Duodenal mucosa (tissue), 2 donors: Measurements from ENCODE around the gene SMNDC1.
"Not testable (repeated sequence)": the region's sequence is repeated elsewhere in the genome, so short reads cannot be mapped to it uniquely, and the experiment has no call there.

Experiments used
- H3K27ac ChIP-seq: one replicate; pipeline ENCODE4 v1.7.0; 2013; ENCODE audit warnings: low read depth, low read length
- H3K27me3 ChIP-seq, 2 donors: one replicate each; pipeline ENCODE4 v1.7.0; 2013; ENCODE audit warnings: low read length in 2 of 2, control low read depth in 1 of 2; ENCODE audit not compliant: insufficient read depth in 2 of 2, control insufficient read depth in 1 of 2
- H3K36me3 ChIP-seq, 2 donors: one replicate each; pipeline ENCODE4 v1.7.0; 2013; ENCODE audit warnings: low read length in 2 of 2, control low read depth in 1 of 2; ENCODE audit not compliant: insufficient read depth in 2 of 2, control insufficient read depth in 1 of 2
- H3K4me1 ChIP-seq, 2 donors: one replicate each; pipeline ENCODE4 v1.7.0; 2013; ENCODE audit warnings: low read length in 2 of 2, control low read depth in 1 of 2; ENCODE audit not compliant: insufficient read depth in 2 of 2, control insufficient read depth in 1 of 2
- H3K4me3 ChIP-seq, 2 donors: one replicate each; pipeline ENCODE4 v1.7.0; 2013; ENCODE audit warnings: low read length in 2 of 2, low read depth in 1 of 2
- H3K9ac ChIP-seq, 2 donors: one replicate each; pipeline ENCODE4 v1.7.0; 2013; ENCODE audit warnings: low read length in 2 of 2, low read depth in 1 of 2
- H3K9me3 ChIP-seq, 2 donors: one replicate each; pipeline ENCODE4 v1.7.0; 2013; ENCODE audit warnings: low read length in 2 of 2, control low read depth in 1 of 2; ENCODE audit not compliant: control insufficient read depth in 1 of 2

SMNDC1 gene

GRCh38 chr10:110344622-110345021 is 39.9 kb upstream of the SMNDC1 start:
- H3K9me3 ChIP-seq: no peaks in the 10 kb centered on the region
- no peaks in the 10 kb centered on the region for H3K4me1 ChIP-seq
- H3K9ac ChIP-seq: no peak overlapping the region
- no peak overlapping the region for H3K27ac ChIP-seq
- no peak overlapping the region for H3K4me3 ChIP-seq
- peaks cover 0 to 15% of the 10 kb centered on the region in 2 donors for H3K27me3 ChIP-seq
- H3K36me3 ChIP-seq: no peaks in the 10 kb centered on the region

- Histone ChIP-seq H3K36me3 (no peaks in the 10 kb centered on the region), H3K9ac (no peak overlapping the region), H3K27ac (no peak overlapping the region), H3K9me3 (no peaks in the 10 kb centered on the region), H3K4me1 (no peaks in the 10 kb centered on the region), H3K27me3 (peaks cover 0 to 15% of the 10 kb centered on the region in 2 donors), H3K4me3 (no peak overlapping the region)
Measured at GRCh38 chr10:110343947-110344346, 39.2 kb upstream of the SMNDC1 start.

- no peak overlapping the region for H3K27ac ChIP-seq
- H3K4me3 ChIP-seq: no peak overlapping the region
- no peaks in the 10 kb centered on the region for H3K9me3 ChIP-seq
- H3K4me1 ChIP-seq: no peaks in the 10 kb centered on the region
- H3K9ac ChIP-seq: no peak overlapping the region
- no peaks in the 10 kb centered on the region for H3K36me3 ChIP-seq
- H3K27me3 ChIP-seq: peaks cover 0 to 8% of the 10 kb centered on the region in 2 donors
Measured at GRCh38 chr10:110340816-110341215, 36.1 kb upstream of the SMNDC1 start.

GRCh38 chr10:110340122-110340521 is 35.4 kb upstream of the SMNDC1 start:
- H3K9me3 ChIP-seq: no peaks in the 10 kb centered on the region
- H3K36me3 ChIP-seq: no peaks in the 10 kb centered on the region
- no peak overlapping the region for H3K4me3 ChIP-seq
- no peak overlapping the region for H3K9ac ChIP-seq
- H3K27ac ChIP-seq: no peak overlapping the region
- peaks cover 0 to 3% of the 10 kb centered on the region in 2 donors for H3K4me1 ChIP-seq
- peaks cover 0 to 8% of the 10 kb centered on the region in 2 donors for H3K27me3 ChIP-seq

- H3K27ac ChIP-seq: no peak overlapping the region
- peaks cover 0 to 3% of the 10 kb centered on the region in 2 donors for H3K4me1 ChIP-seq
- no peak overlapping the region for H3K4me3 ChIP-seq
- H3K9me3 ChIP-seq: no peaks in the 10 kb centered on the region
- H3K36me3 ChIP-seq: no peaks in the 10 kb centered on the region
- H3K9ac ChIP-seq: no peak overlapping the region
- H3K27me3 ChIP-seq: peaks cover 0 to 8% of the 10 kb centered on the region in 2 donors
Measured at GRCh38 chr10:110337906-110338305, 33.2 kb upstream of the SMNDC1 start.

DNA sequence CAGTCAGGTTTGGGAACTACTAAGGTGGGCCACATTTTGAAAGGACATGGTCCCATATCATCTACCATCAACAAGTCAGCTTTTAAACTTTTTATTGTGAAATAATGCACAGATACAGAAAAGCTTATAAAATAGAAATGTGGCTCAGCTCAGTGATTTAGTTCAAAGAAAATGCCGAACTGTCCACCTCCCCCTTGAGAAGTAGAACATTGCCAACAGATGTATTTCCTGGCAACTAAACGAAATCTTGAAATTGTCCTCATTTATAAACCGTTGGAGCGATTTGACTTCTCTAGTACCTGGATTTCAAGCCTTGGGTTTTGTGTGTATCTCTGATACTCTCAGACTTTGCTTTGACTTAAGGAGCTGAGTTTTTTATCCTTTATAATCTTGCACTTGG is 32.7 kb upstream of the SMNDC1 start:
- no peak overlapping the region for H3K27ac ChIP-seq

DNA sequence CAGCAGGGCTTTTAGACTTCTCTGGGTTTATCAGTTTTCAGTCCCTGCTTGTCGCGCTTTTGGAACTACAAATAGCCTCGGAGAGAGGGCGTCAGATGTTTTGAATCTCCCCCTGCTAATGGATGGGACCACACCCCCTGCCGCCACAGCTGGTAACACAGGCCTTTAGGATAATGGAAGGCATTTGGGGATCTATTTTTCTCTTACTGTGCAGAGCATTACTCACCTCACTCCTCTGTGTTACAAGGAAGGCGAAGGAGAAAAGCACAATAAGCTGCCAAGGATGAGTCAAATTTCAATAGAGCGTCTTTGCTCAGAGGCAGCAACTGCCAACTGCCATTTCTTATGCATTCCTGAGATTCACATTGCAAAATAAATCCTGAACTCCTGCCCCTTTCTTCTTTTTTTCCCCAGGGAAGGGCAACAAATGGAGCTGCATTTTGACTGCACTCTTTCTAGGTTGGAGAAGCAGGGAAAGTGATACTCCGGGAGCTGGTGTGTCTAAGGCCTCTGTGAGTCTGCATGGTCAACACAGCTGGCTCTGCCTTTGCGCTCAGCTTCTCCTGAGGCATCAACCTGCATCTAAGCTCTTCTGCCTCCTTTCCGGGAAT is 31.5 kb upstream of the SMNDC1 start:
- H3K4me3 ChIP-seq: no peak overlapping the region
- H3K27ac ChIP-seq: no peak overlapping the region
- no peaks in the 10 kb centered on the region for H3K27me3 ChIP-seq
- no peaks in the 10 kb centered on the region for H3K9me3 ChIP-seq
- peaks cover 0 to 3% of the 10 kb centered on the region in 2 donors for H3K4me1 ChIP-seq
- no peaks in the 10 kb centered on the region for H3K36me3 ChIP-seq
- H3K9ac ChIP-seq: no peak overlapping the region

More for the DNA sequence above, 32.7 kb upstream of the SMNDC1 start:
- no peaks in the 10 kb centered on the region for H3K36me3 ChIP-seq
- H3K4me1 ChIP-seq: peaks cover 0 to 3% of the 10 kb centered on the region in 2 donors
- no peak overlapping the region for H3K4me3 ChIP-seq
- H3K9me3 ChIP-seq: no peaks in the 10 kb centered on the region
- H3K9ac ChIP-seq: no peak overlapping the region
- H3K27me3 ChIP-seq: peaks cover 0 to 7% of the 10 kb centered on the region in 2 donors

DNA sequence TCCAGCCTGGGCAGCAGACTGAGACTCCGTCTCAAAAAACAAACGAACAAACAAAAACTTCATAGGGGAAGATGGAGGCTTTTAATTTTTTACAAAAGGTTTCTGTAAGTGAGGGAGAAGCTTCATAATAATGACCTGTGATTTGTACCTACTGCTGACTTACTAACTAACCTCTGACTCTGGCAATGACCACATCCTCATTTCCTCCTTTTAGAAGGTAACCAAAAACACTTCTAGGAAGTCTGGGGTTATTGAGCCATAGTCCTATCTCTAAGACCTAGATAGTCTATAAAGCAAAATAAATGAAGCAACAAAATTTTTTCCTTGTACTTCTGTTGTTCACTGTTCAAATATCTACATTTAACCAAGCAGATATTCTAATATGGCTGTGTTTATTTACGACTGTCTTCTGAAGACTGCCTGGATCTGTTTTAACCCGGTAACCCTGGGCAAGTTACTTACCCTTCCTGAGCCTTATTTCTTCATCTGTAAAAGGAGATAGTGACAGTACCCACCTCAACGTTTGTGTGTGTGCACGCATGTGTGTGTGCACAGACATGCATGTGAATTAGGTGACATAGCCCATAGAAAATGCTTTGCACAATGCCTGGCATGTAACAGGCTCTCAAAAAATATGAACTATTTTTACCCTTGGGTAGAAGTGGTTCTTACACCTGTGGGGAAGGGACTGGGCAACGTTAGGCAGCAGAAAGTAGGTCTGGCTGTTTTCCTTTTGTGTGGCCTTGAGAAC is 30.8 kb upstream of the SMNDC1 start:
- no peak overlapping the region for H3K27ac ChIP-seq
- H3K27me3 ChIP-seq: no peaks in the 10 kb centered on the region
- peaks cover 6 to 7% of the 10 kb centered on the region in 2 donors for H3K9me3 ChIP-seq
- no peaks in the 10 kb centered on the region for H3K36me3 ChIP-seq
- peaks cover 0 to 3% of the 10 kb centered on the region in 2 donors for H3K4me1 ChIP-seq
- H3K4me3 ChIP-seq: no peak overlapping the region
- no peak overlapping the region for H3K9ac ChIP-seq

- no peaks in the 10 kb centered on the region for H3K36me3 ChIP-seq
Measured at GRCh38 chr10:110334061-110334656, 29.4 kb upstream of the SMNDC1 start.

DNA sequence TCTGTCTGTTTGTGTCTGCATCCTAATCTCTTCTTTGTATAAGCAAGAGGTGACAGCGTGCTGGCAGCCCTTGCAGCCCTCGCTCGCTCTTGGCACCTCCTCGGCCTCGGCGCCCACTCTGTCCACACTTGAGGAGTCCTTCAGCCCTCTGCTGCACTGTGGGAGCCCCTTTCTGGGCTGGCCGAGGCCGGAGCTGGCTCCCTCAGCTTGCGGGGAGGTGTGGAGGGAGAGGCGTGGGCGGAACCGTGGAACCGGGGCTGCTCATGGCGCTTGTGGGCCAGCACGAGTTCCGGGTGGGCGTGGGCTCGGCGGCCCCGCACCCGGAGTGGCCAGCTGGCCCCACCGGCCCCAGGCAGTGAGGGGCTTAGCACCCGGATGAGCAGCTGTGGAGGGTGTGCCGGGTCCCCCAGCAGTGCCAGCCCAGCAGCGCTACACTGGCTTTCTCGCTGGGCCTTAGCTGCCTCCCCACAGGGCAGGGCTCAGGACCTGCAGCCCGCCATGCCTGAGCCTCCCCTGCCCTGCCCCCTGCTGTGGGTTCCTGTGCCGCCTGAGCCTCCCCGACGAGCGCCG is 26.6 kb upstream of the SMNDC1 start:
- not testable (repeated sequence) for H3K36me3 ChIP-seq, H3K27me3 ChIP-seq, H3K4me1 ChIP-seq, H3K4me3 ChIP-seq, H3K9ac ChIP-seq, H3K27ac ChIP-seq
- H3K9me3 ChIP-seq: peaks cover 8 to 11% of the 10 kb centered on the region in 2 donors

More at GRCh38 chr10:110334061-110334656, 29.4 kb upstream of the SMNDC1 start:
- no peak overlapping the region for H3K4me3 ChIP-seq
- H3K9me3 ChIP-seq: peaks cover 8 to 11% of the 10 kb centered on the region in 2 donors
- peaks cover 0 to 3% of the 10 kb centered on the region in 2 donors for H3K4me1 ChIP-seq
- no peaks in the 10 kb centered on the region for H3K27me3 ChIP-seq
- no peak overlapping the region for H3K27ac ChIP-seq
- no peak overlapping the region for H3K9ac ChIP-seq
